ENCODE results near the gene ZDHHC6.

DNA sequence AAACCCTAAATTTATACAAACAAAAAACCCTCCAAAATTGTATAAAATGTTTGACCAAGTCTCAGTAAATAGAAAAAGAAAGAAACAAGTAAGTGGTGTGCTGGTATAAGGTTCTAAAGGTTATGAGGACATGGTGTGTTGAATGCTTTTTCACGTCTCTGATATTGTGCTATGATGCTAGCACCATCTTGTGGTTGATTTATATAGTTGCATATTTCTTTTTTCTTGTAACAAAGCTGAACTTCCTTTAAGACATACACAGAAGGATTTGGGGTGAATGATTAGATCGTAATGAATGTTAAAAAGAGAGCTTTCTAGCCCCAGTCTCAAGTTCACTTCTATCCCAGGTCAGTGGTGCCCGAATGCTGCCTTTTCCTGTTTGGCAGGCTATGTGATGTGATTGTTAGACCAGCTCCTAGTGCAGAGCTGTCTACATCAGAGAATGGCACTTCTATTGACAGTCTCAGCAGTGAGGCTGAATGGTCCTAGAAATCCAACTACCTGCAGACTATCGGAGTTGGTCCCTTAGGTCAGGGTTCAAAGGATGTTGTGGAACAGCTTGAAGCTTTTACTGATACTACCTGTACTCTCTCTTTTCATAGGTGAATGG, 25.3 kb upstream of the ZDHHC6 start:
- TF ChIP-seq, protein P1, sequence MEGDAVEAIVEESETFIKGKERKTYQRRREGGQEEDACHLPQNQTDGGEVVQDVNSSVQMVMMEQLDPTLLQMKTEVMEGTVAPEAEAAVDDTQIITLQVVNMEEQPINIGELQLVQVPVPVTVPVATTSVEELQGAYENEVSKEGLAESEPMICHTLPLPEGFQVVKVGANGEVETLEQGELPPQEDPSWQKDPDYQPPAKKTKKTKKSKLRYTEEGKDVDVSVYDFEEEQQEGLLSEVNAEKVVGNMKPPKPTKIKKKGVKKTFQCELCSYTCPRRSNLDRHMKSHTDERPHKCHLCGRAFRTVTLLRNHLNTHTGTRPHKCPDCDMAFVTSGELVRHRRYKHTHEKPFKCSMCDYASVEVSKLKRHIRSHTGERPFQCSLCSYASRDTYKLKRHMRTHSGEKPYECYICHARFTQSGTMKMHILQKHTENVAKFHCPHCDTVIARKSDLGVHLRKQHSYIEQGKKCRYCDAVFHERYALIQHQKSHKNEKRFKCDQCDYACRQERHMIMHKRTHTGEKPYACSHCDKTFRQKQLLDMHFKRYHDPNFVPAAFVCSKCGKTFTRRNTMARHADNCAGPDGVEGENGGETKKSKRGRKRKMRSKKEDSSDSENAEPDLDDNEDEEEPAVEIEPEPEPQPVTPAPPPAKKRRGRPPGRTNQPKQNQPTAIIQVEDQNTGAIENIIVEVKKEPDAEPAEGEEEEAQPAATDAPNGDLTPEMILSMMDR (IDR thresholded peaks at IDR 0.05) = peak; percentile 60 to 81 (median 70)
- no peak for TF ChIP-seq POLR2A (IDR thresholded peaks at IDR 0.05)
